Ovary (tissue), 9 donors: ENCODE measurements around the gene ERFL. TPM values are rescaled to one million over a fixed set of nuclear protein-coding genes. Genes with fewer than 3 reads are reported as not detected.

Experiments used
- DNase-seq, 5 donors: peaks; one replicate each; pipeline ENCODE4 v3.0.0-alpha.2; 2019 to 2020
- H3K27ac ChIP-seq, 2 donors: fragments of 200-600 bp; one replicate each; pipeline versions ENCODE4 v1.5.1 to v1.8.0; 2019 to 2022
- H3K27me3 ChIP-seq: fragments of 200-600 bp; one replicate; pipeline ENCODE4 v1.8.0; 2022
- H3K36me3 ChIP-seq: fragments of 200-600 bp; sonication (generic); one replicate; pipeline ENCODE4 v1.5.1; 2019
- H3K4me1 ChIP-seq: one replicate; pipeline ENCODE4 v1.8.1; 2013; ENCODE audit warnings: mild to moderate bottlenecking, moderate library complexity; ENCODE audit not compliant: insufficient read depth
- H3K4me3 ChIP-seq: fragments of 200-600 bp; sonication (generic); one replicate; pipeline ENCODE4 v1.5.1; 2017
- H3K9me3 ChIP-seq, 2 donors: fragments of 200-600 bp in 1 of 2; sonication (generic) in 1 of 2; one replicate each; pipeline versions ENCODE4 v1.5.1 to v1.8.1; 2013 to 2019; ENCODE audit warnings: mild to moderate bottlenecking in 1 of 2, moderate library complexity in 1 of 2
- CTCF ChIP-seq, 3 donors: fragments of 450-650 bp in 2 of 3; fragments of 200-600 bp in 1 of 3; IDR thresholded peaks; one replicate each; pipeline versions ENCODE4 v1.5.1 to v1.8.0; 2016 to 2022; ENCODE audit warnings: antibody characterized with exemption in 3 of 3, mild to moderate bottlenecking in 1 of 3
- EP300 ChIP-seq: sonication (generic); formaldehyde crosslinking; IDR thresholded peaks from one replicate; pipeline ENCODE4 v1.6.1; 2017; ENCODE audit warnings: antibody characterized with exemption
- POLR2A ChIP-seq: fragments of 450-650 bp; IDR thresholded peaks from one replicate; pipeline ENCODE4 v1.6.1; 2017; ENCODE audit warnings: antibody characterized with exemption, mild to moderate bottlenecking, moderate library complexity
- WGBS, 3 donors: extraction: QIAGEN DNeasy Blood & Tissue Kit in 1 of 3; methylation state at CpG; one replicate each; pipeline versions ENCODE4 v1.1.5 to v1.1.7; 2013 to 2017; 5-methylcytosine and 5-hydroxymethylcytosine counted together
- intact Hi-C, 4 donors: fragments of 100-400 bp; cut with DNase I; formaldehyde crosslinking; loops; one replicate each; pipeline versions ENCODE4 v1.11.0 to v1.15.1; 2022 to 2023
- polyA plus RNA-seq, 2 donors: library from polyadenylated mRNA; stranded (reverse); fragments of 200-250 nt in 1 of 2; fragments of 350-450 nt in 1 of 2; fragmentation: Illumina TruSeq in 1 of 2; extraction: RNeasy Lipid Tissue Mini Kit (QIAGEN cat#74804) in 1 of 2; gene quantifications; one replicate each; pipeline ENCODE4 v1.2.3, GENCODE V29; 2013 to 2014
- total RNA-seq, 7 donors: library from RNA; depleted of rRNA in 2 of 7; stranded (reverse); fragments of >200 nt in 2 of 7; fragmentation: NEBNext Ultra II Directional in 3 of 7; extraction: Animal tissue kit (Norgen Biotek cat#: 25700) in 3 of 7; gene quantifications; one replicate each; pipeline versions ENCODE4 v1.1.0 to v1.2.4, GENCODE V29; 2016 to 2023
- donor health status: DM: no; HTN: no; CAD: no; lungs with moderate emphysema.
- donor health status: DM: no; HTN: no; CAD: no.
- donor health status: Bipolar disorder and iron deficiency.
- donor health status: DM: yes; HTN: yes; CAD: no.
- donor health status: DM: no; HTN: no; CAD: no.
- donor health status: DM: yes; HTN: yes; CAD: no.

The ERFL gene
- total and polyA plus RNA-seq, 9 donors: 0.11 to 1.3 (median 0.44) TPM; not detected in 1

- TF ChIP-seq POLR2A: no peak
- no peak for TF ChIP-seq EP300
- no peak for TF ChIP-seq CTCF (IDR thresholded peaks at IDR 0.05)
These were observed 6.4 kb downstream of the ERFL start for GRCh38 chr19:41921577-41922576.

GRCh38 chr19:41920882-41921576 lies 7.2 kb downstream of the ERFL start:
- WGBS, 3 donors: 6 to 7% (median 7%) methylated on average over 25 to 26 of the region's 26 CpGs
- no peaks in the 10 kb centered on the region for H3K9me3 ChIP-seq
- no peak overlapping the region for H3K27ac ChIP-seq
- intact Hi-C loops: no loop called here
- no peaks in the 10 kb centered on the region for H3K36me3 ChIP-seq
- H3K27me3 ChIP-seq: peaks cover 3% of the 10 kb centered on the region
- DNase-seq: no peak
- H3K4me3 ChIP-seq: no peak overlapping the region
- H3K4me1 ChIP-seq: no peaks in the 10 kb centered on the region
- no peak for TF ChIP-seq CTCF (IDR thresholded peaks at IDR 0.05)
- no peak for TF ChIP-seq EP300
- TF ChIP-seq POLR2A: no peak

More at GRCh38 chr19:41921577-41922576, 6.4 kb downstream of the ERFL start:
- Histone ChIP-seq H3K36me3 (no peaks in the 10 kb centered on the region), H3K4me3 (no peak overlapping the region), H3K27ac (no peak overlapping the region), H3K4me1 (no peaks in the 10 kb centered on the region), H3K9me3 (no peaks in the 10 kb centered on the region), H3K27me3 (no peaks in the 10 kb centered on the region)
- DNase-seq: no peak
- intact Hi-C loops: no loop called here
- WGBS, 3 donors: 14 to 21% (median 15%) methylated on average over 22 of the region's 22 CpGs

- Histone ChIP-seq H3K36me3 (no peaks in the 10 kb centered on the region), H3K27ac (no peak overlapping the region), H3K4me1 (no peaks in the 10 kb centered on the region), H3K4me3 (no peak overlapping the region), H3K27me3 (peaks cover 3% of the 10 kb centered on the region), H3K9me3 (no peaks in the 10 kb centered on the region)
- TF ChIP-seq CTCF (IDR thresholded peaks at IDR 0.05): no peak
- TF ChIP-seq POLR2A: no peak
- no peak for DNase-seq
- intact Hi-C loops: no loop called here
- WGBS, 3 donors: 85 to 91% (median 88%) methylated on average over 27 to 33 of the region's 33 CpGs
These were observed 8.1 kb downstream of the ERFL start for GRCh38 chr19:41919948-41920712.

GRCh38 chr19:41918653-41919244 lies 9.5 kb downstream of the ERFL start:
- intact Hi-C loops: no loop called here
- 85 to 88% (median 86%) methylated on average over 5 of the region's 5 CpGs for WGBS, 3 donors
- DNase-seq: no peak
- no peak overlapping the region for H3K4me3 ChIP-seq
- H3K36me3 ChIP-seq: no peaks in the 10 kb centered on the region
- H3K9me3 ChIP-seq: no peaks in the 10 kb centered on the region
- TF ChIP-seq POLR2A: no peak
- no peak for TF ChIP-seq CTCF (IDR thresholded peaks at IDR 0.05)
- no peak for TF ChIP-seq EP300
- H3K27ac ChIP-seq: no peak overlapping the region
- H3K27me3 ChIP-seq: peaks cover 3% of the 10 kb centered on the region
- H3K4me1 ChIP-seq: no peaks in the 10 kb centered on the region
